GM23338 (cell line): Measurements from ENCODE around the gene C1QTNF1.

Experiments used
- CREB1 ChIP-seq: fragments of 250-450 bp; sonication (Bioruptor Pico); IDR thresholded peaks from 2 replicates; pipeline ENCODE4 v1.5.0; 2020; ENCODE audit warnings: low read depth, mild to moderate bottlenecking, moderate library complexity
- CTCF ChIP-seq, 2 experiments: fragments of 200-600 bp in 1 of 2; sonication (generic) in 1 of 2; conservative IDR thresholded peaks; 2 replicates each; pipeline versions ENCODE4 v1.5.1 to v1.6.1; 2016 to 2017; ENCODE audit warnings: antibody characterized with exemption in 2 of 2, low read depth in 2 of 2, mild to moderate bottlenecking in 2 of 2, moderate library complexity in 1 of 2
- EZH2 ChIP-seq: fragments of 200-600 bp; sonication (generic); IDR thresholded peaks from one replicate; pipeline ENCODE4 v1.8.0; 2017; ENCODE audit warnings: antibody characterized with exemption, mild to moderate bottlenecking, low read depth; ENCODE audit not compliant: unreplicated experiment
- EZH2phosphoT487 ChIP-seq: fragments of 200-600 bp; sonication (generic); IDR thresholded peaks from one replicate; pipeline ENCODE4 v1.8.1; 2018; ENCODE audit warnings: antibody characterized with exemption; ENCODE audit not compliant: unreplicated experiment
- JUNB ChIP-seq: IDR thresholded peaks from one replicate; pipeline ENCODE4 v1.6.1; 2016; ENCODE audit warnings: antibody characterized with exemption; ENCODE audit not compliant: unreplicated experiment
- POLR2AphosphoS5 ChIP-seq: IDR thresholded peaks from 2 replicates; pipeline ENCODE4 v1.6.1; 2016; ENCODE audit warnings: antibody characterized with exemption, low read depth
- STAT1 ChIP-seq: IDR thresholded peaks from one replicate; pipeline ENCODE4 v1.6.1; 2016; ENCODE audit warnings: antibody characterized with exemption; ENCODE audit not compliant: unreplicated experiment
- TF ChIP-seq, protein P1 (sequence below): IDR thresholded peaks from 2 replicates; pipeline ENCODE4 v1.6.1; 2016; ENCODE audit warnings: antibody characterized with exemption
- TF ChIP-seq, protein P2 (sequence below): IDR thresholded peaks from one replicate; pipeline ENCODE4 v1.6.1; 2018; ENCODE audit warnings: antibody characterized with exemption; ENCODE audit not compliant: unreplicated experiment

DNA sequence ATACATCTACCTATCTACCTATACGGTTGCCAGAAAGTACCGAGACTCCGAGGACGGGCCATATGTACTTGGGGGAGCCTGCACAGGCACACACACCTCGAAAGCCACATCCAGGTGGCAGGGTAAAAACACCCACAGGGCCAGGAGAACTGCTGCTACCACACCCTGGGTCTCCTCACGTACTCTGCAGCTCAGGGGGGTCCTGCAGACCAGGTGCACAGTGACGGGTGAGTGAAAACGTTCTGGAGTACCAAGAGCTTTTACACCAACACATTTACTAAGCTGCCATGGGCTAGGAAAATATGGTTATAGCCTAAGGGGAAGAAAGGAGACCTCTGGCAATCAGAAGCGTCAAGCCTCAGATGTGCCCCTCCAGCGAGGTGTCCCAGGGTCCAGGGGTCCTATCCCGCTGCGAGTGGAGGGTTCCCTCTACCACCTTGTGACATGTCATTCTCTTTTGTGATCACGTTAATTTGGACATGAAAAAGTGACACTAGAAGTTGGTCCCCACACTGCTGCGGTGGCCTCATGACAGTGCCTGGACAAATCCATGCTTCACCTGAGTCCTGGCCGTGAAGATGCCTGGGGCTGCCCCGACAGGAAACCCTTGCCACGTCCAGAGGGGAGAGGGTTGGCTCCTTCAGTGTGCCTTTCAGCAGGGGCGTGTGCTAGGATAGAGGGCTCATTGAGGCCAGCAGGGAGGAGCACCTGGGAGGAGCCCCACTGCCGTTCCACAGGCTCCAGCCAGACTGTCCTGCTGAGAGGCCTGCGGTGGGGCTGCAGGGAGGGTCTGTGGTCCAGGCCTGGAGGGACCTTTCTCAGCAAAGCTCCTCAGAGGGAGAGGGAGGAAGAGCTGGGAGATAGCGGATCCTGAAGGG lies 16.2 kb upstream of the C1QTNF1 start:
- TF ChIP-seq CTCF (conservative IDR thresholded peaks at IDR 0.05; ENCODE audit: low read depth in 2 of 2) (no peak), POLR2AphosphoS5 (no peak), EZH2 (no peak), EZH2phosphoT487 (no peak), JUNB (no peak), STAT1 (no peak), CREB1 (CRISPR knock-in tag) (no peak)
- TF ChIP-seq, protein P1, sequence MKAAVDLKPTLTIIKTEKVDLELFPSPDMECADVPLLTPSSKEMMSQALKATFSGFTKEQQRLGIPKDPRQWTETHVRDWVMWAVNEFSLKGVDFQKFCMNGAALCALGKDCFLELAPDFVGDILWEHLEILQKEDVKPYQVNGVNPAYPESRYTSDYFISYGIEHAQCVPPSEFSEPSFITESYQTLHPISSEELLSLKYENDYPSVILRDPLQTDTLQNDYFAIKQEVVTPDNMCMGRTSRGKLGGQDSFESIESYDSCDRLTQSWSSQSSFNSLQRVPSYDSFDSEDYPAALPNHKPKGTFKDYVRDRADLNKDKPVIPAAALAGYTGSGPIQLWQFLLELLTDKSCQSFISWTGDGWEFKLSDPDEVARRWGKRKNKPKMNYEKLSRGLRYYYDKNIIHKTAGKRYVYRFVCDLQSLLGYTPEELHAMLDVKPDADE = no peak
- TF ChIP-seq, protein P2, sequence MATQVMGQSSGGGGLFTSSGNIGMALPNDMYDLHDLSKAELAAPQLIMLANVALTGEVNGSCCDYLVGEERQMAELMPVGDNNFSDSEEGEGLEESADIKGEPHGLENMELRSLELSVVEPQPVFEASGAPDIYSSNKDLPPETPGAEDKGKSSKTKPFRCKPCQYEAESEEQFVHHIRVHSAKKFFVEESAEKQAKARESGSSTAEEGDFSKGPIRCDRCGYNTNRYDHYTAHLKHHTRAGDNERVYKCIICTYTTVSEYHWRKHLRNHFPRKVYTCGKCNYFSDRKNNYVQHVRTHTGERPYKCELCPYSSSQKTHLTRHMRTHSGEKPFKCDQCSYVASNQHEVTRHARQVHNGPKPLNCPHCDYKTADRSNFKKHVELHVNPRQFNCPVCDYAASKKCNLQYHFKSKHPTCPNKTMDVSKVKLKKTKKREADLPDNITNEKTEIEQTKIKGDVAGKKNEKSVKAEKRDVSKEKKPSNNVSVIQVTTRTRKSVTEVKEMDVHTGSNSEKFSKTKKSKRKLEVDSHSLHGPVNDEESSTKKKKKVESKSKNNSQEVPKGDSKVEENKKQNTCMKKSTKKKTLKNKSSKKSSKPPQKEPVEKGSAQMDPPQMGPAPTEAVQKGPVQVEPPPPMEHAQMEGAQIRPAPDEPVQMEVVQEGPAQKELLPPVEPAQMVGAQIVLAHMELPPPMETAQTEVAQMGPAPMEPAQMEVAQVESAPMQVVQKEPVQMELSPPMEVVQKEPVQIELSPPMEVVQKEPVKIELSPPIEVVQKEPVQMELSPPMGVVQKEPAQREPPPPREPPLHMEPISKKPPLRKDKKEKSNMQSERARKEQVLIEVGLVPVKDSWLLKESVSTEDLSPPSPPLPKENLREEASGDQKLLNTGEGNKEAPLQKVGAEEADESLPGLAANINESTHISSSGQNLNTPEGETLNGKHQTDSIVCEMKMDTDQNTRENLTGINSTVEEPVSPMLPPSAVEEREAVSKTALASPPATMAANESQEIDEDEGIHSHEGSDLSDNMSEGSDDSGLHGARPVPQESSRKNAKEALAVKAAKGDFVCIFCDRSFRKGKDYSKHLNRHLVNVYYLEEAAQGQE = no peak
